ENCODE measurements around the gene ARHGAP5.
A peak's percentile ranks its signal among the peaks of the same experiment; 100 is the strongest.

ARHGAP5 gene

DNA sequence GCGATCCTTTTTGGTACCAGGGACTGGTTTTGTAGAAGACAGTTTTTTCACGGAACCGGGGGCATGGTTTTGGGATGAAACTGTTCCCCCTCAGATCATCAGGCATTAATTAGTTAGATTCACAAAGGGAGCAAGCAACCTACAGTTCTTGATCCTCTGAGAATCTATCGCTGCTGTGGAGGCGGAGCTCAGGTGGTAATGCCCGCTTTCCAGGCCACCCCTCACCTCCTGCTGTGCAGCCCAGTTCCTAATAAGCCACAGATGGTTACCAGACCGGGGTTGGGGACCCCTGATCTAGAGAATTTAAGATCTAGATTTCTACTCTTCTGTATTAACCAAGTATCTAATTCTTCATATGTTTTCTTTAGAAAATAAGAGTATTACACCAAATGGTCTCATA lies 4.8 kb downstream of the ARHGAP5 start:
- H3K9ac ChIP-seq (ENCODE audit: low read length), result no peak overlapping the region
- H3K79me2 ChIP-seq (ENCODE audit: low read length), result peaks cover 56% of the 10 kb centered on the region
- no peaks in the 10 kb centered on the region for H3K27me3 ChIP-seq (replicated peaks; ENCODE audit: insufficient read depth, low read length)
- no peak overlapping the region for H3K27ac ChIP-seq (ENCODE audit: low read length)
- no peaks in the 10 kb centered on the region for H4K20me1 ChIP-seq (ENCODE audit: insufficient read depth, low read length)
- H3K4me2 ChIP-seq (ENCODE audit: low read depth, low read length), result peak overlapping the region; percentile 21; the same call in 1 of the 2 replicates
- no peaks in the 10 kb centered on the region for H3K9me2 ChIP-seq (replicated peaks; ENCODE audit: insufficient read depth, low read length)
- TF ChIP-seq EZH2phosphoT487 (IDR thresholded peaks at IDR 0.05; ENCODE audit: low read length), result no peak
- TF ChIP-seq, protein P1, sequence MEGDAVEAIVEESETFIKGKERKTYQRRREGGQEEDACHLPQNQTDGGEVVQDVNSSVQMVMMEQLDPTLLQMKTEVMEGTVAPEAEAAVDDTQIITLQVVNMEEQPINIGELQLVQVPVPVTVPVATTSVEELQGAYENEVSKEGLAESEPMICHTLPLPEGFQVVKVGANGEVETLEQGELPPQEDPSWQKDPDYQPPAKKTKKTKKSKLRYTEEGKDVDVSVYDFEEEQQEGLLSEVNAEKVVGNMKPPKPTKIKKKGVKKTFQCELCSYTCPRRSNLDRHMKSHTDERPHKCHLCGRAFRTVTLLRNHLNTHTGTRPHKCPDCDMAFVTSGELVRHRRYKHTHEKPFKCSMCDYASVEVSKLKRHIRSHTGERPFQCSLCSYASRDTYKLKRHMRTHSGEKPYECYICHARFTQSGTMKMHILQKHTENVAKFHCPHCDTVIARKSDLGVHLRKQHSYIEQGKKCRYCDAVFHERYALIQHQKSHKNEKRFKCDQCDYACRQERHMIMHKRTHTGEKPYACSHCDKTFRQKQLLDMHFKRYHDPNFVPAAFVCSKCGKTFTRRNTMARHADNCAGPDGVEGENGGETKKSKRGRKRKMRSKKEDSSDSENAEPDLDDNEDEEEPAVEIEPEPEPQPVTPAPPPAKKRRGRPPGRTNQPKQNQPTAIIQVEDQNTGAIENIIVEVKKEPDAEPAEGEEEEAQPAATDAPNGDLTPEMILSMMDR (IDR thresholded peaks at IDR 0.05; ENCODE audit: low read length), result no peak
- TF ChIP-seq EZH2 (optimal IDR thresholded peaks at IDR 0.05; ENCODE audit: low read depth, low read length), result no peak
- no peak overlapping the region for H3K4me3 ChIP-seq (ENCODE audit: low read length)
- no peaks in the 10 kb centered on the region for H3K4me1 ChIP-seq (ENCODE audit: low read length)
- H3K9me3 ChIP-seq (replicated peaks; ENCODE audit: insufficient read depth, low read length), result no peaks in the 10 kb centered on the region
- no peaks in the 10 kb centered on the region for H3K36me3 ChIP-seq (replicated peaks; ENCODE audit: insufficient read depth, low read length)
- H3F3A ChIP-seq (ENCODE audit: insufficient read depth, low read length), result no peaks in the 10 kb centered on the region
- DNase-seq, result no peak
- H2AFZ ChIP-seq (ENCODE audit: low read length), result no peak overlapping the region

DNA sequence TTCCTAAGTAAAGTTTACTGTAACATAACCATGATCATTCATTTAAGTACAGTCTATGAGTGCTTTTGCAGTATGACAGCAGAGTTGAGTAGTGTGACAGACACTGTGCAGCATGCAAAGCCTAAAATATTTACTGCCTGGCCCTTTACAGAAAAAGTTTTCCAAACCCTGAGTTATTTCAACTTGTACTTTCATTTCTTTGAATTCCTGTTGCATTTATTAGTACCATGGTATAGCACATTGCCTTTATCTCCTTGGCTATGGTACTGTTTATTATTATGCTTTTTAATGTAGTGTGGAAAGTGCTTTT lies 6.2 kb downstream of the ARHGAP5 start:
- no peaks in the 10 kb centered on the region for H4K20me1 ChIP-seq (ENCODE audit: insufficient read depth, low read length)
- H2AFZ ChIP-seq (ENCODE audit: low read length), result no peak overlapping the region
- TF ChIP-seq, protein P1 (IDR thresholded peaks at IDR 0.05; ENCODE audit: low read length), result no peak
- TF ChIP-seq EZH2phosphoT487 (IDR thresholded peaks at IDR 0.05; ENCODE audit: low read length), result no peak
- no peak for TF ChIP-seq EZH2 (optimal IDR thresholded peaks at IDR 0.05; ENCODE audit: low read depth, low read length)
- no peaks in the 10 kb centered on the region for H3K27me3 ChIP-seq (replicated peaks; ENCODE audit: insufficient read depth, low read length)
- H3F3A ChIP-seq (ENCODE audit: insufficient read depth, low read length), result no peaks in the 10 kb centered on the region
- H3K4me3 ChIP-seq (ENCODE audit: low read length), result no peak overlapping the region
- no peaks in the 10 kb centered on the region for H3K4me1 ChIP-seq (ENCODE audit: low read length)
- no peak for DNase-seq
- H3K79me2 ChIP-seq (ENCODE audit: low read length), result peaks cover 51% of the 10 kb centered on the region
- H3K9me2 ChIP-seq (replicated peaks; ENCODE audit: insufficient read depth, low read length), result no peaks in the 10 kb centered on the region
- no peak overlapping the region for H3K9ac ChIP-seq (ENCODE audit: low read length)
- no peaks in the 10 kb centered on the region for H3K9me3 ChIP-seq (replicated peaks; ENCODE audit: insufficient read depth, low read length)
- H3K27ac ChIP-seq (ENCODE audit: low read length), result no peak overlapping the region
- no peaks in the 10 kb centered on the region for H3K36me3 ChIP-seq (replicated peaks; ENCODE audit: insufficient read depth, low read length)
- no peak overlapping the region for H3K4me2 ChIP-seq (ENCODE audit: low read depth, low read length)

DNA sequence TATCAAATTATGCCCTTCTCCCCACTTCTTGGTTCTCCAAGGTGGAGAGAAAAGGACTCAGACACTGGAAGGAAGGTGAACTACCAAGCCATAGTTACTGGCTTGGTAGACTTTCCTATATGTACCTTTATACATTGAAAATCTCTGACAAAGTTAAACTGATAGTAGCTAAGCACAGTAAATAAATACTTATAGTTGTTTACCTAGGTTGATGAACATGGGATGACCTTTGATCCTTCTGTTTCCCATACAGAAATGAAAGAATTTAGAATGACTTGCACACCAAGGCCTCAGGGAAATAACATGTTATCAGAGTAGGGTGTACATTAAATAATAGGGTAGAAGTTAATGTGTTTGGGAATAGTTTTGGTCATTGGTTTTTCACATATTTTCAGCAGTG lies 6.7 kb downstream of the ARHGAP5 start:
- no peak overlapping the region for H3K27ac ChIP-seq (ENCODE audit: low read length)
- no peaks in the 10 kb centered on the region for H4K20me1 ChIP-seq (ENCODE audit: insufficient read depth, low read length)
- H3F3A ChIP-seq (ENCODE audit: insufficient read depth, low read length), result no peaks in the 10 kb centered on the region
- TF ChIP-seq EZH2phosphoT487 (IDR thresholded peaks at IDR 0.05; ENCODE audit: low read length), result no peak
- TF ChIP-seq EZH2 (optimal IDR thresholded peaks at IDR 0.05; ENCODE audit: low read depth, low read length), result no peak
- TF ChIP-seq, protein P1 (IDR thresholded peaks at IDR 0.05; ENCODE audit: low read length), result no peak
- no peak overlapping the region for H3K9ac ChIP-seq (ENCODE audit: low read length)
- peaks cover 47% of the 10 kb centered on the region for H3K79me2 ChIP-seq (ENCODE audit: low read length)
- no peaks in the 10 kb centered on the region for H3K9me2 ChIP-seq (replicated peaks; ENCODE audit: insufficient read depth, low read length)
- H3K4me3 ChIP-seq (ENCODE audit: low read length), result no peak overlapping the region
- no peaks in the 10 kb centered on the region for H3K27me3 ChIP-seq (replicated peaks; ENCODE audit: insufficient read depth, low read length)
- H3K36me3 ChIP-seq (replicated peaks; ENCODE audit: insufficient read depth, low read length), result no peaks in the 10 kb centered on the region
- H3K4me2 ChIP-seq (ENCODE audit: low read depth, low read length), result no peak overlapping the region
- no peaks in the 10 kb centered on the region for H3K4me1 ChIP-seq (ENCODE audit: low read length)
- no peak for DNase-seq
- no peak overlapping the region for H2AFZ ChIP-seq (ENCODE audit: low read length)
- H3K9me3 ChIP-seq (replicated peaks; ENCODE audit: insufficient read depth, low read length), result no peaks in the 10 kb centered on the region
